GM12878 (cell line): ENCODE data around the gene SESTD1. TPM values are rescaled to one million over a fixed set of nuclear protein-coding genes. Genes with fewer than 3 reads are reported as not detected.

Experiments used
- ATAC-seq: fragments of 200-7000 bp; cut with Tn5 transposase; 3 replicates; pipeline ENCODE4 v1.9.1; 2020; ENCODE audit warnings: mild to moderate bottlenecking, moderate library complexity
- BruUV-seq: library from RNA; stranded (reverse); fragments of 400-500 nt; replicated peaks from 2 replicates; lab custom pipeline; 2021; lab: Mats Ljungman, UMichigan
- CTCF ChIA-PET: fragments of 300-600 bp; sonication (Branson Sonifier 250); formaldehyde crosslinking; extraction: SDS; loops from one replicate; lab custom pipeline; 2021; ENCODE audit warnings: inconsistent platforms; lab: Yijun Ruan, JAX
- POLR2A ChIA-PET: fragments of 350-600 bp; formaldehyde crosslinking; extraction: SDS; loops from one replicate; lab custom pipeline; 2021; ENCODE audit warnings: inconsistent platforms; lab: Charles Lee
- RAD21 ChIA-PET: fragments of 300-600 bp; sonication (Branson Sonifier 250); formaldehyde crosslinking; loops from one replicate; lab custom pipeline; 2023; ENCODE audit warnings: antibody characterized with exemption; ENCODE audit not compliant: unreplicated experiment; lab: Charles Lee
- SMC1A ChIA-PET: fragments of 300-600 bp; sonication (Branson Sonifier 250); formaldehyde crosslinking; loops from one replicate; lab custom pipeline; 2023; ENCODE audit not compliant: unreplicated experiment, uncharacterized antibody; lab: Charles Lee
- DNase-seq: peaks from one replicate; pipeline ENCODE4 v3.0.0-alpha.2; 2011; ENCODE audit warnings: low read depth, low spot score
- FAIRE-seq: peaks from 3 replicates; lab custom pipeline; 2011; peaks lifted over from hg19 to GRCh38; lab: Jason Lieb, UNC
- H2AFZ ChIP-seq: 2 replicates; pipeline ENCODE4 v1.6.0; 2011; ENCODE audit warnings: low read depth, low read length, control low read depth; ENCODE audit not compliant: control insufficient read depth
- H3K27ac ChIP-seq: 2 replicates; pipeline ENCODE4 v1.5.1; 2011; ENCODE audit warnings: control low read depth; ENCODE audit not compliant: control insufficient read depth, insufficient read depth
- H3K27me3 ChIP-seq, 2 experiments: replicated peaks in 1 of 2; 2 replicates each; pipeline versions ENCODE4 v1.6.0 to v1.6.1; 2011; ENCODE audit warnings: low read length in 1 of 2; ENCODE audit not compliant: control insufficient read depth in 2 of 2, insufficient read depth in 2 of 2
- H3K36me3 ChIP-seq, 2 experiments: 2 replicates each; pipeline ENCODE4 v1.5.1; 2011; ENCODE audit warnings: low read length in 1 of 2; ENCODE audit not compliant: control insufficient read depth in 2 of 2, insufficient read depth in 2 of 2
- H3K4me1 ChIP-seq: 2 replicates; pipeline ENCODE4 v1.6.1; 2011; ENCODE audit warnings: mild to moderate bottlenecking, low read length, moderate library complexity, mixed read lengths; ENCODE audit not compliant: control insufficient read depth, insufficient read depth
- H3K4me2 ChIP-seq: 2 replicates; pipeline ENCODE4 v1.6.0; 2011; ENCODE audit warnings: control low read depth; ENCODE audit not compliant: control insufficient read depth, insufficient read depth
- H3K4me3 ChIP-seq: fragments of 200-600 bp; sonication (generic); 2 replicates; pipeline ENCODE4 v1.5.1; 2016
- H3K79me2 ChIP-seq: 2 replicates; pipeline ENCODE4 v1.6.0; 2011; ENCODE audit warnings: low read length; ENCODE audit not compliant: control insufficient read depth, insufficient read depth
- H3K9ac ChIP-seq: 2 replicates; pipeline ENCODE4 v1.8.0; 2011; ENCODE audit warnings: low read length, control low read depth, mixed read lengths; ENCODE audit not compliant: control insufficient read depth, insufficient read depth
- H3K9me3 ChIP-seq: replicated peaks from 3 replicates; pipeline ENCODE4 v1.5.1; 2011; ENCODE audit warnings: mild to moderate bottlenecking, low read length; ENCODE audit not compliant: control insufficient read depth, insufficient read depth
- H4K20me1 ChIP-seq: 2 replicates; pipeline ENCODE4 v1.6.0; 2011; ENCODE audit not compliant: control insufficient read depth, insufficient read depth
- CBX5 ChIP-seq: sonication (generic); IDR thresholded peaks from 2 replicates; pipeline ENCODE4 v1.6.1; 2016; ENCODE audit warnings: low read depth, moderate library complexity, mild to moderate bottlenecking, inconsistent platforms
- CEBPB ChIP-seq, 2 experiments: fragments of 150-350 bp in 1 of 2; IDR thresholded peaks; 2 replicates each; pipeline ENCODE4 v1.6.1; 2012 to 2014; ENCODE audit warnings: low read depth in 2 of 2, low read length in 2 of 2, borderline replicate concordance in 1 of 2, inconsistent platforms in 1 of 2
- CHD1 ChIP-seq: IDR thresholded peaks from 2 replicates; pipeline ENCODE4 v1.6.1; 2012; ENCODE audit warnings: low read depth, low read length, improper control_type of control experiment
- EGR1 ChIP-seq, 2 experiments: IDR thresholded peaks; 1 replicate in 1 of 2; 2 replicates in 1 of 2; pipeline ENCODE4 v1.6.1; 2011 to 2012; ENCODE audit warnings: low read depth in 2 of 2, low read length in 2 of 2, borderline replicate concordance in 1 of 2, mild to moderate bottlenecking in 1 of 2, moderate library complexity in 1 of 2
- ETV6 ChIP-seq, 2 experiments: fragments of 450-650 bp in 1 of 2; IDR thresholded peaks in 1 of 2; conservative IDR thresholded peaks in 1 of 2; 2 replicates each; pipeline ENCODE4 v1.6.1; 2014; ENCODE audit warnings: antibody characterized with exemption in 1 of 2, borderline replicate concordance in 1 of 2, low read depth in 1 of 2, mild to moderate bottlenecking in 1 of 2, moderate library complexity in 1 of 2
- FOXM1 ChIP-seq: IDR thresholded peaks from 2 replicates; pipeline ENCODE4 v1.6.1; 2012; ENCODE audit warnings: low read depth, mild to moderate bottlenecking, inconsistent platforms, low read length, moderate library complexity
- HDAC2 ChIP-seq: fragments of 200-600 bp; sonication (generic); IDR thresholded peaks from 2 replicates; pipeline ENCODE4 v1.6.1; 2017
- MXI1 ChIP-seq: fragments of 150-350 bp; IDR thresholded peaks from 2 replicates; pipeline ENCODE4 v1.6.1; 2011; ENCODE audit warnings: low read depth, mild to moderate bottlenecking, inconsistent platforms, low read length, improper control_type of control experiment
- MYC ChIP-seq: IDR thresholded peaks from 2 replicates; pipeline ENCODE4 v1.6.1; 2011; ENCODE audit warnings: mild to moderate bottlenecking, low read length, moderate library complexity, inconsistent platforms; ENCODE audit not compliant: insufficient read depth, insufficient replicate concordance, insufficient read length, severe bottlenecking
- NFXL1 ChIP-seq: fragments of 450-650 bp; IDR thresholded peaks from 2 replicates; pipeline ENCODE4 v1.6.1; 2017; ENCODE audit warnings: antibody characterized with exemption, mild to moderate bottlenecking, borderline replicate concordance
- RELA ChIP-seq: fragments of 450-650 bp; IDR thresholded peaks from 2 replicates; pipeline ENCODE4 v1.8.0; 2014; ENCODE audit warnings: borderline replicate concordance; ENCODE audit not compliant: partially characterized antibody
- RFX5 ChIP-seq: IDR thresholded peaks from 2 replicates; pipeline ENCODE4 v1.6.1; 2011; ENCODE audit warnings: low read depth, low read length, improper control_type of control experiment
- SMAD1 ChIP-seq: fragments of 450-650 bp; IDR thresholded peaks from 2 replicates; pipeline ENCODE4 v1.6.1; 2018; ENCODE audit warnings: mild to moderate bottlenecking, low read depth; ENCODE audit not compliant: partially characterized antibody
- SMAD5 ChIP-seq: IDR thresholded peaks from 2 replicates; pipeline ENCODE4 v1.6.1; 2016; ENCODE audit warnings: antibody characterized with exemption, low read depth
- SPI1 ChIP-seq: IDR thresholded peaks from 2 replicates; pipeline ENCODE4 v1.6.1; 2011; ENCODE audit warnings: low read depth, mild to moderate bottlenecking, low read length, moderate library complexity, borderline replicate concordance; ENCODE audit not compliant: insufficient read depth
- WGBS: methylation state at CpG from one replicate; pipeline ENCODE4 v1.1.6; 2016; ENCODE audit warnings: low lambda C conversion rate; ENCODE audit not compliant: insufficient replicate concordance, insufficient coverage; ENCODE audit errors: missing lambda C conversion rate; 5-methylcytosine and 5-hydroxymethylcytosine counted together
- in situ Hi-C: fragments of 300-500 bp; cut with MboI; formaldehyde crosslinking; loops from 9 replicates; pipeline ENCODE4 v1.14.3; 2018; ENCODE audit warnings: mixed read lengths
- intact Hi-C: fragments of 100-400 bp; cut with micrococcal nuclease; formaldehyde crosslinking; loops from one replicate; pipeline ENCODE4 v1.14.2; 2022; ENCODE audit not compliant: unreplicated experiment
- polyA plus RNA-seq, 11 experiments: library from polyadenylated mRNA; depleted of rRNA in 4 of 11; unstranded in 6 of 11; stranded (reverse) in 5 of 11; fragments of >200 nt; fragmentation: Nextera tagmentation in 4 of 11; fragmentation: Illumina TruSeq in 1 of 11; extraction: Ambion mirVana in 4 of 11; extraction: Trizol in 1 of 11; gene quantifications; 1 replicate in 1 of 11; 2 replicates in 10 of 11; pipeline versions ENCODE4 v1.2.1 to v1.2.3, GENCODE V29; 2011 to 2016; ENCODE audit warnings: inconsistent platforms in 2 of 11, missing spikeins in 2 of 11, low read depth in 1 of 11
- total RNA-seq, 4 experiments: library from RNA; depleted of rRNA in 3 of 4; stranded (reverse); fragments of >200 nt in 3 of 4; fragmentation: Illumina TruSeq in 1 of 4; extraction: Trizol in 1 of 4; gene quantifications; 2 replicates each; pipeline versions ENCODE4 v1.2.1 to v1.2.3, GENCODE V29; 2013 to 2021
- TF ChIP-seq, protein P1 (sequence below), 3 experiments: IDR thresholded peaks in 2 of 3; conservative IDR thresholded peaks in 1 of 3; 2 replicates each; pipeline ENCODE4 v1.5.1; 2011; ENCODE audit warnings: low read depth in 3 of 3, low read length in 3 of 3, mild to moderate bottlenecking in 3 of 3, control low read depth in 2 of 3, moderate library complexity in 2 of 3, inconsistent platforms in 1 of 3, mixed read lengths in 1 of 3; ENCODE audit not compliant: control insufficient read depth in 2 of 3, insufficient read depth in 1 of 3; ENCODE audit errors: extremely low read depth in 1 of 3

SESTD1 gene
- total and polyA plus RNA-seq, 10 of the 15 experiments (the other 5 are each of a cell fraction or from before 2014, with no cell fraction given) = 4.4 to 22.7 (median 9.5) TPM

DNA sequence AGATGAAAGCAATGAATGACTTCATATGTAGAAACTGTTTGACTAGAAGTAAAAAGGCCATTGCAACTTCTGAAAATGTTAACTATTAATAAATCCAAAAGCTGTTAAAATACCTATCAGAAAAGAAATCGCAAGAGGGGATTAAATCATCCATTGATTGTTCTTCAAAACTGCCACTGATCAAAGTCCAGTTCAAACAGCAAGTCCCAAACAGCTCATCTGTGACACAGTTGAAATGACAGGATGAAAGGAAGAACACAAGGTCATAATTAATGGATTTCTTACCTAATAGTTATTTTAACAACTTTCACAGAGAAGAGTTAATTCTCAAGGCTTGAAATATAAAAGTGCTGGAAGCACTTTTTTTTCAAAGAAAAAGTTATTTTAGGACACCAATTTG, 90.4 kb downstream of the SESTD1 start:
- 89% methylated on average over 1 of the region's 1 CpG for WGBS
- Histone ChIP-seq H3K79me2 (no peaks in the 10 kb centered on the region), H4K20me1 (no peaks in the 10 kb centered on the region), H3K4me3 (no peak overlapping the region), H3K4me2 (no peak overlapping the region), H3K9ac (no peak overlapping the region), H3K27me3 (no peaks in the 10 kb centered on the region), H3K9me3 (no peaks in the 10 kb centered on the region), H2AFZ (no peak overlapping the region), H3K27ac (no peak overlapping the region), H3K4me1 (no peaks in the 10 kb centered on the region), H3K36me3 (peaks cover 0 to 2% of the 10 kb centered on the region in 2 experiments; a peak in 1 of 4 replicates)
- FAIRE-seq = no peak
- no TSS peak for BruUV-seq
- ATAC-seq = no peak
- CTCF ChIA-PET = interaction anchor here (0.7 to 1.2 kb wide), 3 partner anchors 20 to 355 kb away, joined by 3 to 5 read pairs (median 3); no protein-coding TSS in a partner anchor
- RAD21 ChIA-PET = no interaction called here
- POLR2A ChIA-PET = no interaction called here
- SMC1A ChIA-PET = interaction anchor here (1.4 kb wide), 1 partner anchor 8 kb away, joined by 3 read pairs; no protein-coding TSS in a partner anchor
- in situ Hi-C loops = no loop called here
- DNase-seq = no peak
- intact Hi-C loops = no loop called here
- TF ChIP-seq EGR1 (IDR thresholded peaks at IDR 0.05; ENCODE audit: borderline replicate concordance in 1 of 2, low read depth in 2 of 2, low read length in 2 of 2) (no peak), CBX5 (no peak), NFXL1 (no peak), MYC (no peak), RFX5 (no peak), RELA (no peak), ETV6 (conservative IDR thresholded peaks at IDR 0.05 in 1 of 2, IDR thresholded peaks at IDR 0.05 in 1 of 2; ENCODE audit: borderline replicate concordance in 1 of 2, low read depth in 1 of 2) (no peak), CEBPB (IDR thresholded peaks at IDR 0.05; ENCODE audit: borderline replicate concordance in 1 of 2, low read depth in 2 of 2, low read length in 2 of 2) (no peak), FOXM1 (no peak), SMAD1 (no peak), MXI1 (no peak), SPI1 (no peak), HDAC2 (no peak), SMAD5 (no peak), CHD1 (no peak)
- TF ChIP-seq, protein P1, sequence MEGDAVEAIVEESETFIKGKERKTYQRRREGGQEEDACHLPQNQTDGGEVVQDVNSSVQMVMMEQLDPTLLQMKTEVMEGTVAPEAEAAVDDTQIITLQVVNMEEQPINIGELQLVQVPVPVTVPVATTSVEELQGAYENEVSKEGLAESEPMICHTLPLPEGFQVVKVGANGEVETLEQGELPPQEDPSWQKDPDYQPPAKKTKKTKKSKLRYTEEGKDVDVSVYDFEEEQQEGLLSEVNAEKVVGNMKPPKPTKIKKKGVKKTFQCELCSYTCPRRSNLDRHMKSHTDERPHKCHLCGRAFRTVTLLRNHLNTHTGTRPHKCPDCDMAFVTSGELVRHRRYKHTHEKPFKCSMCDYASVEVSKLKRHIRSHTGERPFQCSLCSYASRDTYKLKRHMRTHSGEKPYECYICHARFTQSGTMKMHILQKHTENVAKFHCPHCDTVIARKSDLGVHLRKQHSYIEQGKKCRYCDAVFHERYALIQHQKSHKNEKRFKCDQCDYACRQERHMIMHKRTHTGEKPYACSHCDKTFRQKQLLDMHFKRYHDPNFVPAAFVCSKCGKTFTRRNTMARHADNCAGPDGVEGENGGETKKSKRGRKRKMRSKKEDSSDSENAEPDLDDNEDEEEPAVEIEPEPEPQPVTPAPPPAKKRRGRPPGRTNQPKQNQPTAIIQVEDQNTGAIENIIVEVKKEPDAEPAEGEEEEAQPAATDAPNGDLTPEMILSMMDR (IDR thresholded peaks at IDR 0.05 in 2 of 3, conservative IDR thresholded peaks at IDR 0.05 in 1 of 3; ENCODE audit: control insufficient read depth in 2 of 3, extremely low read depth in 1 of 3, insufficient read depth in 1 of 3, low read depth in 3 of 3, low read length in 3 of 3) = no peak
